T-helper 22 cell (primary cell): ENCODE results near the gene EFCAB10.
"Not testable (repeated sequence)": the region's sequence is repeated elsewhere in the genome, so short reads cannot be mapped to it uniquely, and the experiment has no call there.

Source experiments
- DNase-seq: peaks from one replicate; pipeline ENCODE4 v3.0.0-alpha.2; 2020; ENCODE audit warnings: low read depth

EFCAB10 gene

GRCh38 chr7:105581066-105581811 is at the start of gene EFCAB10:
EFCAB10 (minus strand) TSS chr7:105581493; CDS start chr7:105581463, 30 bp downstream.
- peak; percentile 4 for DNase-seq

- DNase-seq, result no peak
These were observed 44.7 kb upstream of the EFCAB10 start for GRCh38 chr7:105625986-105626385.

DNA sequence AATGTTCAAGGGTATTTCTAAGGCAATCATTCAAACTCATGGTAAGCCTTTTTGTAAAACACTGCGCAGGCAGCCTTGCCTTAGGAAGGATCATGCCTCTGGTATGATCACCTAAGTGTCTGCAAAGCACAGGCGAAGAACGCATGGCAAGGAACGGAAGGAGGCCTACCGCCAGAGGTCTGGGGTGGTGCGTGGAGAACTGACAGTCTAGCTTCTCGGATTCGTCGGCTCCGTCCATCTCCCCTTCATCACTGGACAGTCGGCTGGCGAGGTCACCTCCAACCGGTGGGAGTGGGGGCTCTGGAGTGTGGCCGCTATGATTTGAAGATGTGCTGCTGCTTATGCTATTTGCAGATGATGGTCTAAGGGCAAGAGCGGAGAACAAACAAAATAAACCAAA is 42.6 kb upstream of the EFCAB10 start:
- DNase-seq, result no peak

GRCh38 chr7:105623378-105623777 is 42.1 kb upstream of the EFCAB10 start:
- no peak for DNase-seq

DNA sequence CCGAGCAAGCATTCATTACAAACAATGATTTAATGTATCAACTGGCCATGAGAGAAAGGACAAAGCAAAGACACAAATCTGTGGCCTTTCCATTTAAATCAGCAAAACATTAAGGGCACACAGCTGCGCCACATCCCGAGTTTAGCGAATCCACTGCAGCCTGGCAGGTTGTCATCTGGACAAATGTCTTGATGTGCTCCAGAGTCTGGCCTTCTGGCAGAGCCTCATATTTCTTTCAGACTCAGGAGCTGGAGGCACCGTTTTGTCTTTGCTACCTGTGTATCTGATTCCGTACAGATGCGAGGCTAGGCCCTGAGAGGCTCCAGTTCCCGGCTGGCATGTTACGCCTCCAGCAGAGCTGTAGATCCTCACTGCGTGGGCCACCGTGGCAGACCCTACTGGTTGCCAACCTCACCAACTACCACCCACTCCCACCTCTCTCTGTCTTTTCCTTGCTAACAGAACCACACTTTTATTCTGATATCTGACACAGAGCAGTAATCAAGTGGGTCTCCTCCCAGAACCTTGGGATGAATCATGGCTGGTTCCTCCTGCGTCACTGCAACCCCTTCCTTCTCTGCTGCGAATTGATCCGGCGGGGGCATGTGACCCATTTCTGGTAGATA is 40.9 kb upstream of the EFCAB10 start:
- DNase-seq, result no peak

DNA sequence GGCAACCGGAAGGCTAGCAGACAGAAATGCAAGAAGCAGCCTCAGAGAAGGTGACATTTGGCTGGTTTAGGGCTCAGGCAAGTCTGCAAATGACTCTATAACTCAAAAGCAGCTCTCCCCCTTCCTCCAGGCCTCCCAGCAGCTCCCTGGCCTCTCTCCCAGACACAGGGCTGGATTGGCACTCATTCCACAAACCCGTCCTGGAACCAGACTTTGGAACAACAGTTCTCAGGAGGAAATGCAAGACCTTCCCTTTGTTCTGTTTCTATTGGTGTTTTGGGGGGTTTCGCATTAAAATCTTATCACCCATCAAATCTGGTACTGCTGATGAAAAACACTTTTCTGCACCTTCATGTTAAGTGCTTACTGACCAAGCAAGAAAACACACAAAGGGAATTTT is 40.3 kb upstream of the EFCAB10 start:
- DNase-seq, result no peak

- DNase-seq, result no peak
These were observed 39.9 kb upstream of the EFCAB10 start for GRCh38 chr7:105621176-105621575.

DNA sequence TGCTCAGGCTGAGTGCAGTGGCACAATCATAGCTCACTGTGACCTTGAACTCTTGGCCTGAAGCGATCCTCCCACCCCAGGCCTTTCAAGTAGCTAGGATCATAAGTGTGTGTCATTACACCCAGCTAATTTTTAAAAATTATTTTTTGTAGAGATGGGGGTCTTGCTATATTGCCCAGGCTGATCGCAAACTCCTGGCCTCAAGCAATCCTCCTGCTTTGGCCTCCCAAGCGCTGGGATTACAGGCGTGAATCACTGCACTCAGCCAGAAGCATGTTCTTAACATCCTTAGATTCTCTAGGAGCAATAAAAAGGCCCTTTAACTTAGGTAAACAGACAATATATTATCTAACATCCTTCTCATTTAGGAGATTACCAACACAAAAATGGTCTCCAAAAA is 38.3 kb upstream of the EFCAB10 start:
- no peak for DNase-seq

GRCh38 chr7:105618016-105618296 is 36.7 kb upstream of the EFCAB10 start:
- no peak for DNase-seq

DNA sequence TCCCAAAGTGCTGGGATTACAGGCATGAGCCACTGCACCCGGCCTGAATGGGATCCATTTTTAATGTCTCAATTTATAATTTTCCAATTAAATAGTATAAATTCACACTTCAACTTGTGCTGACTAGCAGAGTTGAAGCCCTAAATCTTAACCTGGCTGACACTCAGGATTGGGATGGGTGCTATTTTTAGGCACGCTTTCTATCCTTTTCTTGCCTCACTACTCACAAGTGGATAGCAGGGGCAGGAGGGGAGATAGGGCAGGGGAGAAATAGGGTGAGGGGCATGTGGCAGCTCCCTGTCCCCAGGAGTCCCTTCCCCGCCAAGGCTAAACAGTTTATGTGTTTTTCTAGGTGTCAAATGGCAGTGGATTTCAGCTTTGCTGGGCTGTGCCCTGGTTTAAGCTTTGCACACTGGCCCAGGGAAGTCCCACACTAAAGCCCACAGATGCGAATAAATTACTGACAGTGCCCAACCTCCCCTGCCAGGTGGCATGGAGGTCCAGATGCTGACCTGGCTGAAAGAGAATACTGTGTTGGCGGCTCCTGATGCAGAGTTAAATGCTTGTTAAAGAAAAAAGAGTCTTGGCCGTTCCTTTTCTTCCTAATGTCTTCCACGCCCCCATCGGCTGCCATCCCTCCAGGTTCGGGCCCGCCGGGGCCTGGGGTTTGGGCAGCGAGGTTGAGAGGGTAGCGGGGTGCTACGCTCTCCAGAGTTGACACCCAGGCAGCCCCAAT is 36.2 kb upstream of the EFCAB10 start:
- no peak for DNase-seq

DNA sequence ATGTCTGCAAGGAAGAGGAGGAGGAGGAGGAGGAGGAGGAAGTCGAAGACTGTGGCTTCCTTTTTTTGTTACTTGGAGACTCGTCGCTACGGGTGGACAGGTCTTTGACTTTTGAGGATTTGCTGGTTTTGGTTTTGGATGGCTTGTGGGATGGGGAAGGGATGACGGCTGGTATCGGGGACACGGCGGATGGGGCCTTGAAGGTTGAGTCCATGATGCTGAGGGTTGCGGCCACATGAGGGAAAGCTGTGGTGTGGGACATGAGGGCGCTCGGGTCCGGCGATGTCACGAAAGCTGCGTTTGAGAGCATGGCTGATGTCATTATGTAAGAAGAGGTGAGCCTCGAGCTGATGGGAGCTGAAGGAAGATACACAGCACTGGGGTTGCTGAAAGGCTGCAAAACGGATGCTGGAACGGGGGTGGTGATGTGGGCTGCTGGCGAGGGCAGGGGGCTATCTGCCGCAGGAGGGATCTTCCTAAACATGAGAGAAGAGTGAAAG is 33.1 kb upstream of the EFCAB10 start:
- no peak for DNase-seq

DNA sequence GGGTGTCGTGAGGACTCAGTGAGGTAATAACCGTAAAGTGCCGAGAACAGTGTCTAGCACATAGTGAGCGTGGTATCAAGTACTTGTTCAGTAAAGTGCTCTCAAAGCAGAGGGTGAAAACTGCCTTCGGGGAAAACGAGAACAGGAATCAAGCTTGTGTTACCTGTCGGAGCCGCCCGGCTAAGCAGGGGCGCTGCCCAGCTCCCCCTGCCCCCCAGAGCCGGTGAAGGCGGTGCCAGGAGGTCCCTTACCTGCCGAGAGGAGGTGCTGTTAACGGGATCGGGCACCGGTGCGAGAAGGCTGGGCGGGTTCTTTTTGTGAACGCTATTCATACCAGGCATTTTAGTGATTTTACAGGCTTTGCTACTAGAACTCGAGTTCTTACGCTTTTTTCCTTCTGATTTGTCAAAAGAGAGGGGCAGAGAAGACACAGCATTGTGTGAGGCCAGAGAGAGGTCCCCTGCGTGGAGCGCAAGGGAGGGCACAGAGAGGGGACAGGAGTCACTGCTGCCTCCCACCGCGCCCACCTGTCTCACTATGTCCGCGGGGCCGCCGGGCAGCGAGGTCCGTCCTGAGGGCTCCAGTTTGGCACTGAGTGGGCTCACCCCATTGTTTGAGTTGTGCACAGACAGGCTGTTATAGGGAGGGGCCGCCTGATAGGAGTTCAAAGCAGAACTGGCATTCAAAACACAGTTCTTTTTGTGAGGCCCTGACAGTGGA is 32.5 kb upstream of the EFCAB10 start:
- no peak for DNase-seq

DNA sequence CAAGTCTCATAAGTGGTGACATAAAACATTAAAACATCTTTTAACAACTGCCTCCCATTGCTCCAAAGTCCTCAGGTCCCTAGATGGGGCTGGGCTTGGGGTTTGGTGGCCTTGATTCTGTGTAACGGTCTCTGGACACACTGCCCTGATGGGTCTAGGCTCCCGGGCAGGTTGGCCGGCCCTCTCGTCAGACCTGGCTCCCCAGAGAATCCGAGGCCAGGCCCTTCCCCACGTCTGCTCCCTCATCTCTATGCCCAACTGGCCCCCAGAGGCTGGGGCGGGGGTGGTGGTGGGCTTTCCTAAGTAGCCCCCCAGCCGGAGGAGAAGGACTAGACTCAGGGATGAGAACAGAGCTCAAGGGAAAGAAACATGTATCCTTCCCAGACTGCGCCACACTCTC is 31.5 kb upstream of the EFCAB10 start:
- DNase-seq, result no peak

DNA sequence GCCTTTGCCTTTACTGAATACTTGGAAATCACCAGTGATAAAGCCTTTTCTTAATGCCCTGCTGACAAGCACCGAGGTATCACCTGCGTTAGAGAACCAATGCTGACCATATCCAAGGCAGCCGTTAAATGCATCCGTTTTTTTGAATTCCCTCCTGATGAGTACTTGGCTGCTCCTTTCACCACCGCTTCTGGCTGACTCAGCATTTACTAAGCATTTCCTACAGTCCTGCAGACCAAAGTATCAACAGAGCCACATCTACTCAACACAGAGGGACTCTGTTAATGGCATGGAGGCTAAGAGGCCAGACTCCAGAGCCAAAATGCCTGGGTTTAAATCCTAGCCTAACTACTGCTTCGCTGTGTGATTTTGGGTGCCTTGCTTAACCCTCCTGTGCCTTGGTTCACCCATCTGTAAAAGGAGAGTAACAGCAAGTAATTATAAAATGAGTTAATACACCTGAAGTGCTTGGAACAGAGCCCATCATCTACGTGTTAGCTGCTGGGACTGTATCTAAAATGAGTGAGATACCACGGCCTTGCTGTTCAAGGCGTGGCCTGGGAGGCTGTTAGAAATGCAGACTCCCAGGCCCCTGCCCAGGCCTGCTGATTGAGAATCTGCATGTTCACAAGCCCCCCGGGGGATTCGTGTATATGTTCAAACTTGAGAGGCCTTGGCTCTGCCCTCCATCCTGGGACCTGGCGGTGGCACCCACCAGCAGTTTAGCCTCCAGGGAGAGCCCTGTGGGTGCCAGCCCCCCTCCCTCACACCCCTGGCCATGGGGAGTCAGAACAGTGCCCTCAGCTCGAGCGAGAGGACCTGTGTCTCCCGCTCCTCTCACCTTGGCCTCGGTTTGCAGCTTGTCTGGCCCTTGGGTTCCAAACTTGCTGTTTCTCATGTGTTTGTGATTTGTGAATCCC is 30.8 kb upstream of the EFCAB10 start:
- no peak for DNase-seq

GRCh38 chr7:105610165-105610930 is 29.1 kb upstream of the EFCAB10 start:
- no peak for DNase-seq

DNA sequence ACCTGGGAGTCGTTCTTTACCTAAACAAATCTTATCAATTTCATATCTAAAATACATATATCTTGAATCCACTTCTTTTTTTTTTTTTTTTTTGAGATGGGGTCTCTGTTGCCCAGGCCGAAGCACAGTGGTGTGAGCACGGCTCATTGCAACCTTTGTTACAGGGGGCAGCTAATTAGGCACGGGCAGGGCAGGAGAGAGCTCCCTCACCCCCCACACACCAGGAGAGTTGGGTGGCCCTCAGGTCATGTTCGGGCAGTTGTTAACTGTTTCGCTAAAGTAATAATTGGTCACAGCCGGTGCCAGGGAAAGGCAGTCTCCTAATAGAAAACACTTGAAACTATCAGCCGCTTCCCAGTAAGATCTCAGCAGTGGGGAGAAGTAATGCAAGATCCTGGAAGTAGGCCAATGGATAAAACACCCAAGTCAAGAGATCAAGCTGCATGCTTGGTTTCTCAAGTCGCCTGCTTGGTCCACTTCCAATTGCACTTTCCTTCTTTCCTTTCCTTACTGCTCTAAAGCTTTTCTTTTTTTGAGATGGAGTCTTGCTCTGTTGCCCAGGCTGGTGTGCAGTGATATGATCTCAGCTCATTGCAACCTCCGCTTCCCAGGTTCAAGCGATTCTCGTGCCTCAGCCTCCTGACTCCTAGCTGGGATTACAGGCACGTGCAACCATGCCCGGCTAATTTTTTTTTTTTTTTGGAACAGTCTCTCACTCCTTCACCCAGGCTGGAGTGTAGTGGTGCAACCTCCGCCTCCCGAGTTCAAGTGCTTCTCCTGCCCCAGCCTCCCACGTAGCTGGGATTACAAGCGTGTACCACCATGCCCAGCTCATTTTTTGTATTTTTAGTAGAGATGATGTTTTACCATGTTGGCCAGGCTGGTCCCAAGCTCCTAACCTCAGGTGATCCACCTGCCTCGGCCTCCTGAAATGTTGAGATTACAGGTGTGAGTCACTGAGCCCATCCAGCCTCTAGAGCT is 21.3 kb upstream of the EFCAB10 start:
- no peak for DNase-seq

GRCh38 chr7:105600720-105601550 is 19.6 kb upstream of the EFCAB10 start:
- DNase-seq, result no peak

DNA sequence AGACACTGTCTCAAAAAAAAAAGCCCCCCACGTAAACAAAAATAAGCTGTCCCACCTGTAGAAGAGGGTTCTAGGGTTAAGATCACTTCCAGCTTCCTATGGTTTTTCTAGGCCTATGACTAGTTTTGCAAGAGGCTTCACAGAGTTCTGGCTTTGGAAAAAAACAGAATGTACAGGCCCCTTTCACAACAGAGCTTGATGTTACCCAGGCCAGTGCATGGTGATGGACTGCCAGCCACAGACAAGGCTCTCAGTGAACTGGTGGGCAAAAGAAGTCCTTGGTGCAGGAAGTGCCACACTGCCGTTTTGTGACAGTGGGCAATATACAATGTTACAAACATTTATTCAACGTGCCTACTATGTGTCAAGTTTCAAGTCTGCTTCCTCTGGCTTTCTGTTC is 18.3 kb upstream of the EFCAB10 start:
- DNase-seq, result no peak

GRCh38 chr7:105599080-105599479 is 17.8 kb upstream of the EFCAB10 start:
- not testable (repeated sequence) for DNase-seq
